Spleen (tissue), 11 donors: ENCODE results near the gene GNG4. TPM values are rescaled to one million over a fixed set of nuclear protein-coding genes. Genes with fewer than 3 reads are reported as not detected.

Experiments
- DNase-seq: peaks from one replicate; pipeline ENCODE4 v3.0.0-alpha.2; 2020
- H3K27ac ChIP-seq, 8 donors: fragments of 200-600 bp; sonication (generic) in 7 of 8; 1 replicate in 4 of 8; 2 replicates in 4 of 8; pipeline versions ENCODE4 v1.5.0 to v1.8.0; 2016 to 2021; ENCODE audit warnings: inconsistent platforms in 4 of 8, mild to moderate bottlenecking in 4 of 8, moderate library complexity in 1 of 8
- H3K27me3 ChIP-seq, 7 donors: fragments of 200-600 bp; sonication (generic) in 6 of 7; replicated peaks in 1 of 7; 1 replicate in 4 of 7; 2 replicates in 3 of 7; pipeline versions ENCODE4 v1.5.0 to v1.8.0; 2016 to 2021; ENCODE audit warnings: inconsistent platforms in 3 of 7, mild to moderate bottlenecking in 1 of 7
- H3K36me3 ChIP-seq, 6 donors: fragments of 200-600 bp; sonication (generic) in 5 of 6; 1 replicate in 4 of 6; 2 replicates in 2 of 6; pipeline versions ENCODE4 v1.5.0 to v1.8.0; 2016 to 2021; ENCODE audit warnings: inconsistent platforms in 2 of 6
- H3K4me1 ChIP-seq, 6 donors: fragments of 200-600 bp; sonication (generic) in 5 of 6; 1 replicate in 3 of 6; 2 replicates in 3 of 6; pipeline versions ENCODE4 v1.5.0 to v1.8.0; 2016 to 2021; ENCODE audit warnings: inconsistent platforms in 3 of 6
- H3K4me3 ChIP-seq, 8 donors: fragments of 200-600 bp; sonication (generic) in 7 of 8; 1 replicate in 4 of 8; 2 replicates in 4 of 8; pipeline versions ENCODE4 v1.5.0 to v1.8.0; 2016 to 2021; ENCODE audit warnings: inconsistent platforms in 4 of 8, mild to moderate bottlenecking in 4 of 8, moderate library complexity in 2 of 8
- H3K9me3 ChIP-seq, 8 donors: fragments of 200-600 bp; sonication (generic) in 7 of 8; 1 replicate in 4 of 8; 2 replicates in 4 of 8; pipeline versions ENCODE4 v1.5.0 to v1.8.0; 2016 to 2021; ENCODE audit warnings: inconsistent platforms in 4 of 8
- POLR2A ChIP-seq, 3 donors: fragments of 450-650 bp; IDR thresholded peaks; one replicate each; pipeline ENCODE4 v1.5.1; 2017; ENCODE audit warnings: antibody characterized with exemption in 3 of 3, mild to moderate bottlenecking in 1 of 3
- POLR2AphosphoS5 ChIP-seq, 3 donors: sonication (generic); formaldehyde crosslinking; IDR thresholded peaks; one replicate each; pipeline ENCODE4 v1.5.1; 2017; ENCODE audit warnings: antibody characterized with exemption in 3 of 3
- WGBS, 5 donors: extraction: QIAGEN DNeasy Blood & Tissue Kit in 3 of 5; methylation state at CpG; one replicate each; pipeline versions ENCODE4 v1.1.5 to v1.1.7; 2013 to 2018; 5-methylcytosine and 5-hydroxymethylcytosine counted together
- intact Hi-C: fragments of 100-400 bp; cut with DNase I; formaldehyde crosslinking; loops from one replicate; pipeline ENCODE4 v1.15.0; 2023; ENCODE audit warnings: low total_unique reads
- polyA plus RNA-seq, 3 donors: library from polyadenylated mRNA; stranded (reverse); fragments of 200-250 nt; gene quantifications; one replicate each; pipeline ENCODE4 v1.2.1, GENCODE V29; 2013
- total RNA-seq, 7 donors: library from RNA; depleted of rRNA in 3 of 7; stranded (reverse); fragments of >200 nt in 3 of 7; fragmentation: NEBNext Ultra II Directional in 4 of 7; extraction: Animal tissue kit (Norgen Biotek cat#: 25700) in 4 of 7; gene quantifications; one replicate each; pipeline versions ENCODE4 v1.1.0 to v1.2.1, GENCODE V29; 2016 to 2021
- TF ChIP-seq, protein P1 (sequence below), 11 experiments: fragments of 200-600 bp in 7 of 11; fragments of 450-650 bp in 4 of 11; sonication (generic) in 4 of 11; IDR thresholded peaks in 8 of 11; conservative IDR thresholded peaks in 3 of 11; 1 replicate in 7 of 11; 2 replicates in 4 of 11; pipeline versions ENCODE4 v1.4.0 to v1.8.0; 2016 to 2021; ENCODE audit warnings: antibody characterized with exemption in 11 of 11, inconsistent platforms in 4 of 11, mild to moderate bottlenecking in 1 of 11
- donor health status: healthy with polysubstance abuse.
- donor health status: DM: no; HTN: no; CAD: no; lungs with moderate emphysema.
- donor health status: DM: no; HTN: no; CAD: no.
- donor health status: Bipolar disorder and iron deficiency.
- donor health status: healthy.
- donor health status: DM: no; HTN: no; CAD: no.
- donor health status: DM: yes; HTN: yes; CAD: no.

GNG4 gene
- total and polyA plus RNA-seq, 10 donors: 0.13 to 0.65 (median 0.18) TPM; not detected in 6

DNA sequence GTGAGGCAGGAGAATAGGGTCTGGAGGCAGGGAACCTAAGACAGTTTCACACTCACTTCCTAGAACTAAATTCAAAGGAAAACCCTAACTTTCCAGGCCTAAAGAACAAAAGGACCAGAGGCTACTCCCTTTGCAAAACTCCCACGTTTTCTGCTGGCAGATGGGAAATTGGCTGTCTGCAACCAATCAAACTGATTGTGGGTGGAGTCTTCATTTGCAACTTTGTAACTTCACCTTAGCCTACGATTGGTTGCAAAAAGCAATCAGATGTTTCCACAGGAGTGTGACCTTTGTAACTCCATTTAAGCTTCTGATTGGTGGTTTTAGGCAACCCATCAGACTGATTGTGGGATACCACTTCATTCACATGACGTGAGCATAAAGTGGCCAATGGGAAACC lies 19.7 kb upstream of the GNG4 start:
- Histone ChIP-seq H3K4me1 (no peaks in the 10 kb centered on the region), H3K4me3 (no peak overlapping the region), H3K27me3 (no peaks in the 10 kb centered on the region), H3K36me3 (peaks cover 9 to 95% (median 53%) of the 10 kb centered on the region in 6 donors), H3K27ac (no peak overlapping the region), H3K9me3 (peaks cover 17 to 53% (median 47%) of the 10 kb centered on the region in 8 donors)
- no peak for DNase-seq
- 76 to 95% (median 90%) methylated on average over 3 of the region's 3 CpGs for WGBS, 5 donors
- TF ChIP-seq POLR2AphosphoS5 (IDR thresholded peaks at IDR 0.05): no peak
- TF ChIP-seq, protein P1, sequence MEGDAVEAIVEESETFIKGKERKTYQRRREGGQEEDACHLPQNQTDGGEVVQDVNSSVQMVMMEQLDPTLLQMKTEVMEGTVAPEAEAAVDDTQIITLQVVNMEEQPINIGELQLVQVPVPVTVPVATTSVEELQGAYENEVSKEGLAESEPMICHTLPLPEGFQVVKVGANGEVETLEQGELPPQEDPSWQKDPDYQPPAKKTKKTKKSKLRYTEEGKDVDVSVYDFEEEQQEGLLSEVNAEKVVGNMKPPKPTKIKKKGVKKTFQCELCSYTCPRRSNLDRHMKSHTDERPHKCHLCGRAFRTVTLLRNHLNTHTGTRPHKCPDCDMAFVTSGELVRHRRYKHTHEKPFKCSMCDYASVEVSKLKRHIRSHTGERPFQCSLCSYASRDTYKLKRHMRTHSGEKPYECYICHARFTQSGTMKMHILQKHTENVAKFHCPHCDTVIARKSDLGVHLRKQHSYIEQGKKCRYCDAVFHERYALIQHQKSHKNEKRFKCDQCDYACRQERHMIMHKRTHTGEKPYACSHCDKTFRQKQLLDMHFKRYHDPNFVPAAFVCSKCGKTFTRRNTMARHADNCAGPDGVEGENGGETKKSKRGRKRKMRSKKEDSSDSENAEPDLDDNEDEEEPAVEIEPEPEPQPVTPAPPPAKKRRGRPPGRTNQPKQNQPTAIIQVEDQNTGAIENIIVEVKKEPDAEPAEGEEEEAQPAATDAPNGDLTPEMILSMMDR (IDR thresholded peaks at IDR 0.05 in 8 of 11, conservative IDR thresholded peaks at IDR 0.05 in 3 of 11): no peak
- TF ChIP-seq POLR2A (IDR thresholded peaks at IDR 0.05): no peak
- intact Hi-C loops: no loop called here

DNA sequence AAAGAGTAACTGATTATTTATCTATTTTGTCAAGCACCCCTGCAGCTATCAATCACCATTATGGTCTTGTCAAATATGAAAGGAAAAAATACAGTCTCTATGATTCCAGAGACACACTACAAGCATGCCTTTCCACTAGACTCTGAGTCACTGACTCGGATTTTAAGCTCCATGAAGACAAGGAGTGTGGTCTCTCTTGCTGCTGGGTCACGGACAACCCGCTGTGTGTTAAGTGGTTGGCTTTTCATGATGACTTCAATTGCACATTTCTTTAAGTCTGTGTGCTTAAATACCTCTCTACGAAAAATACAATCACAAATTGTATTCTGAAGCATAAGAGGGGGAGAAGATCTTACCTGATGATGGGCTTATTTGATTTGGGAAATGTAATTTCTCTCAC lies 14.0 kb upstream of the GNG4 start:
- WGBS, 5 donors: 90 to 97% (median 94%) methylated on average over 4 of the region's 4 CpGs
- no peaks in the 10 kb centered on the region for H3K9me3 ChIP-seq
- intact Hi-C loops: no loop called here
- no peak overlapping the region for H3K27ac ChIP-seq
- no peaks in the 10 kb centered on the region for H3K4me1 ChIP-seq
- TF ChIP-seq, protein P1 (IDR thresholded peaks at IDR 0.05 in 8 of 11, conservative IDR thresholded peaks at IDR 0.05 in 3 of 11): no peak
- no peak for TF ChIP-seq POLR2AphosphoS5 (IDR thresholded peaks at IDR 0.05)
- TF ChIP-seq POLR2A (IDR thresholded peaks at IDR 0.05): no peak
- no peak for DNase-seq
- no peaks in the 10 kb centered on the region for H3K27me3 ChIP-seq
- H3K4me3 ChIP-seq: no peak overlapping the region
- H3K36me3 ChIP-seq: peaks cover 0 to 90% (median 34%) of the 10 kb centered on the region in 6 donors

DNA sequence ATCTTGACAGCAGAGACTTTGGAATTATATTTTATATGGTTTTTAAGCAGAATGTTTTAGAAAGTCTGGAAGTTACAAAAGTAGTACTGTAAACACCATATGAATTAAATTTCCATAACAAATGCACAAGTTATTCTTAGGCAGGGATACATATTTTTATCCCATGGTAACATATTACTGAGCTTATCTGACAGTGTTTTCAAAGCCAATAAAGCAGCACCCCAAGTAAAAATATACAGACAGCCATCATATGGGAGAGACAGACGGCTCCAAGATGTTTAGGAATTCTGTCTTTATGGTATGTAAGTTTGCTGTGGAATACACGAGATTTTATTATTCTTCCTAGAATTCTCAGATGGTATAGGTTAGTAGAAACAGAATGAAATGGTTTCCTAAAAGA lies 12.0 kb upstream of the GNG4 start:
- no peaks in the 10 kb centered on the region for H3K9me3 ChIP-seq
- H3K4me3 ChIP-seq: no peak overlapping the region
- TF ChIP-seq, protein P1 (IDR thresholded peaks at IDR 0.05 in 8 of 11, conservative IDR thresholded peaks at IDR 0.05 in 3 of 11): no peak
- TF ChIP-seq POLR2AphosphoS5 (IDR thresholded peaks at IDR 0.05): no peak
- TF ChIP-seq POLR2A (IDR thresholded peaks at IDR 0.05): no peak
- no peak overlapping the region for H3K27ac ChIP-seq
- peaks cover 0 to 69% (median 34%) of the 10 kb centered on the region in 6 donors for H3K36me3 ChIP-seq
- 80 to 93% (median 87%) methylated on average over 2 of the region's 2 CpGs for WGBS, 5 donors
- H3K4me1 ChIP-seq: no peaks in the 10 kb centered on the region
- no peaks in the 10 kb centered on the region for H3K27me3 ChIP-seq
- DNase-seq: no peak
- intact Hi-C loops: no loop called here

DNA sequence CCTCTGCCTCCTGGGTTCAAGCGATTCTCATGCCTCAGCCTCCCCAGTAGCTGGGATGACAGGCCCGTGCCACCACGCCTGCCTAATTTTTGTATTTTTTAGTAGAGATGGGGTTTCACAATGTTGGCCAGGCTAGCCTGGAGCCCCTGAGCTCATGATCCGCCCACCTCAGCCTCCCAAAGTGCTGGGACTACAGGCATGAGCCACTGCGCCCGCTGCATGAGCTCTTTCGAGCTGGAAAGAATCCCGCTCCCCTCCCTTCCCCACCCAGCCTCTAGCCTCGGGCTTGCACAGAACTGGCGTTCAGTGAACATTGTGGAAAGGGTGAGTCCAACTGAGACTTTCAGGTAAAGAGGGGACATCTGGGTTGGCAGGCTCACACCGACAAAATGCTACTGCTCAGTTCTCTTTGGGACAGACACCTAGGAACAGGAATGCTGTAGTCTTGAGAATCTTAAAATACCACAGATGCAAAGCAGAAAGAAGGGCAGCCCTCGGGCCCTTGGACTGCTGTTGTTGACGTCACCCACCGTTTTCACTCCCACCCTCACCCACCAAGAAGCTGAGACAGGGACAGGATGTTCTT lies 9.7 kb upstream of the GNG4 start:
- intact Hi-C loops: no loop called here
- H3K4me3 ChIP-seq: no peak overlapping the region
- peaks cover 0 to under 1% (median 0%) of the 10 kb centered on the region in 8 donors for H3K9me3 ChIP-seq
- peaks cover 0 to 13% (median under 1%) of the 10 kb centered on the region in 7 donors for H3K27me3 ChIP-seq
- no peak overlapping the region for H3K27ac ChIP-seq
- DNase-seq: no peak
- WGBS, 5 donors: 90 to 94% (median 91%) methylated on average over 14 of the region's 14 CpGs
- H3K36me3 ChIP-seq: peaks cover 0 to 51% (median 29%) of the 10 kb centered on the region in 6 donors
- no peaks in the 10 kb centered on the region for H3K4me1 ChIP-seq
- TF ChIP-seq POLR2AphosphoS5 (IDR thresholded peaks at IDR 0.05): no peak
- TF ChIP-seq, protein P1 (IDR thresholded peaks at IDR 0.05 in 8 of 11, conservative IDR thresholded peaks at IDR 0.05 in 3 of 11): no peak
- TF ChIP-seq POLR2A (IDR thresholded peaks at IDR 0.05): no peak
